ENCODE data around the gene TKFC.

The TKFC gene

DNA sequence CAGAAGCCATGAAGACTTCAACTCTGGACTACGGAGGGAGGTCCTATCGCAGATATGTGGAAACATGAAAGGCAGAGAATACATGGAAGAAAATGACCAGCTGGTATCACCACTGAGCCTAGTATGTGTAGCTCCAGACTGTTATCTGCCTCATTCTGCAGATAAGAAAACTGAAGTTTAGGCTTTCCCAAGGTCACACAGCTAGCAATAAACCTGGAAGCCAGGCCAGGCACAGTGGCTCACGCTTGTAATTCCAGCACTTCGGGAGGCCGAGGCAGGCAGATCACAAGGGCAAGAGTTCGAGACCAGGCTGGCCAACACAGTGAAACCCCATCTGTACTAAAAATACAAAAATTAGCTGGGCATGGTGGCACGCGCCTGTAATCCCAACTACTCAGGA lies 22.3 kb upstream of the TKFC start:
- H2AFZ ChIP-seq (ENCODE audit: low read length), result no peak overlapping the region
- no peak overlapping the region for H3K4me2 ChIP-seq (ENCODE audit: insufficient read depth, low read length, poor library complexity, severe bottlenecking)
- no peak overlapping the region for H2BK5ac ChIP-seq (ENCODE audit: low read length)
- no peak overlapping the region for H3K9ac ChIP-seq (ENCODE audit: low read depth, low read length, poor library complexity)
- H3K4me1 ChIP-seq (ENCODE audit: control insufficient read depth in 2 of 2, insufficient read depth in 1 of 2, low read depth in 1 of 2, low read length in 2 of 2), result no peaks in the 10 kb centered on the region
- no peak overlapping the region for H3K23ac ChIP-seq (ENCODE audit: low read depth, low read length, poor library complexity)
- no peak overlapping the region for H3K4ac ChIP-seq (ENCODE audit: low read length)
- peaks cover 61 to 99% of the 10 kb centered on the region in 2 donors for H3K36me3 ChIP-seq (replicated peaks in 1 of 2; ENCODE audit: control insufficient read depth in 2 of 2, insufficient read depth in 2 of 2, low read length in 2 of 2)
- H2AK5ac ChIP-seq (ENCODE audit: low read depth, low read length), result no peak overlapping the region
- no peak overlapping the region for H4K8ac ChIP-seq (ENCODE audit: low read depth, low read length)
- H3K9me3 ChIP-seq (replicated peaks in 1 of 2; ENCODE audit: control insufficient read depth in 2 of 2, insufficient read depth in 1 of 2, low read depth in 1 of 2, low read length in 2 of 2), result no peaks in the 10 kb centered on the region
- H3K27me3 ChIP-seq (ENCODE audit: control insufficient read depth in 3 of 3, insufficient read depth in 3 of 3, low read depth in 1 of 3, low read length in 3 of 3), result no peaks in the 10 kb centered on the region
- H2BK12ac ChIP-seq (ENCODE audit: low read length), result no peak overlapping the region
- no peak overlapping the region for H3K14ac ChIP-seq (ENCODE audit: low read length)
- H2BK120ac ChIP-seq (ENCODE audit: low read depth, low read length), result no peak overlapping the region
- no peak for DNase-seq (ENCODE audit: low spot score)
- H3K27ac ChIP-seq (replicated peaks; ENCODE audit: low read length), result no peak overlapping the region
- no peaks in the 10 kb centered on the region for H3K79me1 ChIP-seq (ENCODE audit: low read depth, low read length)
- H3K4me3 ChIP-seq (ENCODE audit: low read length in 2 of 2), result no peak overlapping the region
- no peak overlapping the region for H4K91ac ChIP-seq (ENCODE audit: low read depth, low read length, poor library complexity)
- WGBS, 2 donors (ENCODE audit: extremely low coverage in 2 of 2, insufficient read length in 2 of 2, insufficient replicate concordance in 1 of 2), result no CpG with 5 or more reads among the region's 8 CpGs
- H2BK15ac ChIP-seq (ENCODE audit: low read length), result no peak overlapping the region
- H3K18ac ChIP-seq (ENCODE audit: low read length), result no peak overlapping the region

GRCh38 chr11:61315260-61315659 lies 17.8 kb upstream of the TKFC start:
- Histone ChIP-seq H4K8ac (ENCODE audit: low read depth, low read length) (no peak overlapping the region), H3K4me1 (ENCODE audit: control insufficient read depth in 2 of 2, insufficient read depth in 1 of 2, low read depth in 1 of 2, low read length in 2 of 2) (no peaks in the 10 kb centered on the region), H2BK12ac (ENCODE audit: low read length) (no peak overlapping the region), H3K9ac (ENCODE audit: low read depth, low read length, poor library complexity) (no peak overlapping the region), H3K4ac (ENCODE audit: low read length) (no peak overlapping the region), H2BK120ac (ENCODE audit: low read depth, low read length) (no peak overlapping the region), H3K36me3 (replicated peaks in 1 of 2; ENCODE audit: control insufficient read depth in 2 of 2, insufficient read depth in 2 of 2, low read length in 2 of 2) (peaks cover 42 to 93% of the 10 kb centered on the region in 2 donors), H3K23ac (ENCODE audit: low read depth, low read length, poor library complexity) (no peak overlapping the region), H2BK15ac (ENCODE audit: low read length) (no peak overlapping the region), H3K18ac (ENCODE audit: low read length) (no peak overlapping the region), H2BK5ac (ENCODE audit: low read length) (no peak overlapping the region), H2AK5ac (ENCODE audit: low read depth, low read length) (no peak overlapping the region), H3K79me1 (ENCODE audit: low read depth, low read length) (peaks cover 4% of the 10 kb centered on the region), H3K14ac (ENCODE audit: low read length) (no peak overlapping the region), H3K4me2 (ENCODE audit: insufficient read depth, low read length, poor library complexity, severe bottlenecking) (no peak overlapping the region), H3K27ac (replicated peaks; ENCODE audit: low read length) (no peak overlapping the region), H3K27me3 (ENCODE audit: control insufficient read depth in 3 of 3, insufficient read depth in 3 of 3, low read depth in 1 of 3, low read length in 3 of 3) (no peaks in the 10 kb centered on the region), H3K4me3 (ENCODE audit: low read length in 2 of 2) (no peak overlapping the region), H3K9me3 (replicated peaks in 1 of 2; ENCODE audit: control insufficient read depth in 2 of 2, insufficient read depth in 1 of 2, low read depth in 1 of 2, low read length in 2 of 2) (no peaks in the 10 kb centered on the region), H4K91ac (ENCODE audit: low read depth, low read length, poor library complexity) (no peak overlapping the region), H2AFZ (ENCODE audit: low read length) (no peak overlapping the region)
- WGBS, 2 donors (ENCODE audit: extremely low coverage in 2 of 2, insufficient read length in 2 of 2, insufficient replicate concordance in 1 of 2), result no CpG with 5 or more reads among the region's 2 CpGs
- DNase-seq (ENCODE audit: low spot score), result no peak

GRCh38 chr11:61325649-61326414 lies 7.2 kb upstream of the TKFC start:
- no peak overlapping the region for H2BK12ac ChIP-seq (ENCODE audit: low read length)
- no peaks in the 10 kb centered on the region for H3K4me1 ChIP-seq (ENCODE audit: control insufficient read depth in 2 of 2, insufficient read depth in 1 of 2, low read depth in 1 of 2, low read length in 2 of 2)
- no peak overlapping the region for H2BK15ac ChIP-seq (ENCODE audit: low read length)
- no peak overlapping the region for H3K4me2 ChIP-seq (ENCODE audit: insufficient read depth, low read length, poor library complexity, severe bottlenecking)
- H3K79me1 ChIP-seq (ENCODE audit: low read depth, low read length), result peaks cover 3% of the 10 kb centered on the region
- no peak overlapping the region for H2AK5ac ChIP-seq (ENCODE audit: low read depth, low read length)
- no peak overlapping the region for H3K4me3 ChIP-seq (ENCODE audit: low read length in 2 of 2)
- no peak overlapping the region for H3K4ac ChIP-seq (ENCODE audit: low read length)
- no peak overlapping the region for H2BK120ac ChIP-seq (ENCODE audit: low read depth, low read length)
- H4K8ac ChIP-seq (ENCODE audit: low read depth, low read length), result no peak overlapping the region
- no peak overlapping the region for H3K23ac ChIP-seq (ENCODE audit: low read depth, low read length, poor library complexity)
- H3K27ac ChIP-seq (replicated peaks; ENCODE audit: low read length), result no peak overlapping the region
- DNase-seq (ENCODE audit: low spot score), result no peak
- no peak overlapping the region for H2AFZ ChIP-seq (ENCODE audit: low read length)
- H3K18ac ChIP-seq (ENCODE audit: low read length), result no peak overlapping the region
- no CpG with 5 or more reads among the region's 2 CpGs for WGBS, 2 donors (ENCODE audit: extremely low coverage in 2 of 2, insufficient read length in 2 of 2, insufficient replicate concordance in 1 of 2)
- no peaks in the 10 kb centered on the region for H3K27me3 ChIP-seq (ENCODE audit: control insufficient read depth in 3 of 3, insufficient read depth in 3 of 3, low read depth in 1 of 3, low read length in 3 of 3)
- H3K36me3 ChIP-seq (replicated peaks in 1 of 2; ENCODE audit: control insufficient read depth in 2 of 2, insufficient read depth in 2 of 2, low read length in 2 of 2), result peaks cover 38 to 97% of the 10 kb centered on the region in 2 donors
- H4K91ac ChIP-seq (ENCODE audit: low read depth, low read length, poor library complexity), result no peak overlapping the region
- H2BK5ac ChIP-seq (ENCODE audit: low read length), result no peak overlapping the region
- H3K9me3 ChIP-seq (replicated peaks in 1 of 2; ENCODE audit: control insufficient read depth in 2 of 2, insufficient read depth in 1 of 2, low read depth in 1 of 2, low read length in 2 of 2), result no peaks in the 10 kb centered on the region
- H3K14ac ChIP-seq (ENCODE audit: low read length), result no peak overlapping the region
- no peak overlapping the region for H3K9ac ChIP-seq (ENCODE audit: low read depth, low read length, poor library complexity)

- Histone ChIP-seq H3K27me3 (ENCODE audit: control insufficient read depth in 3 of 3, insufficient read depth in 3 of 3, low read depth in 1 of 3, low read length in 3 of 3) (no peaks in the 10 kb centered on the region), H4K91ac (ENCODE audit: low read depth, low read length, poor library complexity) (no peak overlapping the region), H2AK5ac (ENCODE audit: low read depth, low read length) (no peak overlapping the region), H3K14ac (ENCODE audit: low read length) (no peak overlapping the region), H3K23ac (ENCODE audit: low read depth, low read length, poor library complexity) (no peak overlapping the region), H3K4me1 (ENCODE audit: control insufficient read depth in 2 of 2, insufficient read depth in 1 of 2, low read depth in 1 of 2, low read length in 2 of 2) (peaks cover 4 to 5% of the 10 kb centered on the region in 2 donors), H3K4ac (ENCODE audit: low read length) (no peak overlapping the region), H3K9ac (ENCODE audit: low read depth, low read length, poor library complexity) (no peak overlapping the region), H3K4me3 (ENCODE audit: low read length in 2 of 2) (no peak overlapping the region), H3K27ac (replicated peaks; ENCODE audit: low read length) (no peak overlapping the region), H2BK120ac (ENCODE audit: low read depth, low read length) (no peak overlapping the region), H2BK12ac (ENCODE audit: low read length) (no peak overlapping the region), H3K79me1 (ENCODE audit: low read depth, low read length) (peaks cover 10% of the 10 kb centered on the region), H2BK15ac (ENCODE audit: low read length) (no peak overlapping the region), H3K9me3 (replicated peaks in 1 of 2; ENCODE audit: control insufficient read depth in 2 of 2, insufficient read depth in 1 of 2, low read depth in 1 of 2, low read length in 2 of 2) (no peaks in the 10 kb centered on the region), H3K18ac (ENCODE audit: low read length) (no peak overlapping the region), H2BK5ac (ENCODE audit: low read length) (no peak overlapping the region), H2AFZ (ENCODE audit: low read length) (no peak overlapping the region), H4K8ac (ENCODE audit: low read depth, low read length) (no peak overlapping the region), H3K36me3 (replicated peaks in 1 of 2; ENCODE audit: control insufficient read depth in 2 of 2, insufficient read depth in 2 of 2, low read length in 2 of 2) (peaks cover 25 to 85% of the 10 kb centered on the region in 2 donors), H3K4me2 (ENCODE audit: insufficient read depth, low read length, poor library complexity, severe bottlenecking) (no peak overlapping the region)
- DNase-seq (ENCODE audit: low spot score), result no peak
Observed at GRCh38 chr11:61327669-61328071, 5.4 kb upstream of the TKFC start.

Measured in neuronal stem cell (in vitro differentiated cells).